ENCODE data around the gene UBAC2. TPM values are rescaled to one million over a fixed set of nuclear protein-coding genes. Genes with fewer than 3 reads are reported as not detected.

UBAC2 gene
- total RNA-seq, 3 donors from 2014 or later = 57.4 to 74.2 (median 67.5) TPM

- no peak for TF ChIP-seq CTCF (IDR thresholded peaks at IDR 0.05)
- ATAC-seq = no peak
- Histone ChIP-seq H3K9me3 (no peaks in the 10 kb centered on the region), H3K4me1 (ENCODE audit: low read depth) (no peaks in the 10 kb centered on the region), H3K4me3 (no peak overlapping the region), H3K36me3 (ENCODE audit: low read depth) (no peaks in the 10 kb centered on the region)
- DNase-seq = no peak
- intact Hi-C loops (cut with DNase I, micrococcal nuclease) = no loop called here
These were observed 176.3 kb downstream of the UBAC2 start for GRCh38 chr13:99376924-99377323.

GRCh38 chr13:99377641-99378040, 177.0 kb downstream of the UBAC2 start:
- TF ChIP-seq CTCF (IDR thresholded peaks at IDR 0.05) = no peak
- no peak overlapping the region for H3K4me3 ChIP-seq
- ATAC-seq (no peak), DNase-seq (no peak)
- H3K36me3 ChIP-seq (ENCODE audit: low read depth) = no peaks in the 10 kb centered on the region
- H3K9me3 ChIP-seq = no peaks in the 10 kb centered on the region
- intact Hi-C loops (cut with DNase I, micrococcal nuclease) = no loop called here
- H3K4me1 ChIP-seq (ENCODE audit: low read depth) = peaks cover 4% of the 10 kb centered on the region

- ATAC-seq (no peak), DNase-seq (no peak)
- intact Hi-C loops (cut with DNase I, micrococcal nuclease) = no loop called here
- Histone ChIP-seq H3K9me3 (no peaks in the 10 kb centered on the region), H3K36me3 (ENCODE audit: low read depth) (no peaks in the 10 kb centered on the region), H3K4me3 (no peak overlapping the region), H3K4me1 (ENCODE audit: low read depth) (peaks cover 6% of the 10 kb centered on the region)
- no peak for TF ChIP-seq CTCF (IDR thresholded peaks at IDR 0.05)
These were observed 178.5 kb downstream of the UBAC2 start for GRCh38 chr13:99378985-99379733.

- Histone ChIP-seq H3K4me3 (no peak overlapping the region), H3K4me1 (ENCODE audit: low read depth) (peaks cover 6% of the 10 kb centered on the region), H3K9me3 (no peaks in the 10 kb centered on the region), H3K36me3 (ENCODE audit: low read depth) (no peaks in the 10 kb centered on the region)
- intact Hi-C loops (cut with DNase I, micrococcal nuclease) = no loop called here
- ATAC-seq (no peak), DNase-seq (no peak)
- TF ChIP-seq CTCF (IDR thresholded peaks at IDR 0.05) = no peak
These were observed 179.5 kb downstream of the UBAC2 start for GRCh38 chr13:99379856-99380801.

- H3K36me3 ChIP-seq (ENCODE audit: low read depth) = no peaks in the 10 kb centered on the region
- H3K9me3 ChIP-seq = no peaks in the 10 kb centered on the region
- H3K4me1 ChIP-seq (ENCODE audit: low read depth) = peaks cover 6% of the 10 kb centered on the region
- no peak for TF ChIP-seq CTCF (IDR thresholded peaks at IDR 0.05)
- ATAC-seq (peak; percentile 8), DNase-seq (no peak)
- H3K4me3 ChIP-seq = no peak overlapping the region
- intact Hi-C loops (cut with DNase I, micrococcal nuclease) = no loop called here
These were observed 180.4 kb downstream of the UBAC2 start for GRCh38 chr13:99380921-99381645.
